ENCODE results near the gene ANAPC7. TPM values are rescaled to one million over a fixed set of nuclear protein-coding genes. Genes with fewer than 3 reads are reported as not detected.

The ANAPC7 gene
- total RNA-seq, 1 donor, result 16.2 TPM

Other genes with a start within 250 kb of the ANAPC7 start
- gene ATP2A2, start 122.5 kb downstream of the ANAPC7 start, total RNA-seq, result 71.7 TPM
- 635 TPM for gene ARPC3, start 46.6 kb upstream of the ANAPC7 start, total RNA-seq
- gene GPN3, start 64.5 kb upstream of the ANAPC7 start, total RNA-seq, result 3.6 TPM
- gene FAM216A, start 65.1 kb upstream of the ANAPC7 start, total RNA-seq, result 9.0 TPM
- 46.0 TPM for gene VPS29, start 98.4 kb upstream of the ANAPC7 start, total RNA-seq
- 0.94 TPM for gene RAD9B, start 98.6 kb upstream of the ANAPC7 start, total RNA-seq
- gene PPTC7, start 179.6 kb upstream of the ANAPC7 start, total RNA-seq, result 56.8 TPM
- 7.9 TPM for gene TCTN1, start 210.4 kb upstream of the ANAPC7 start, total RNA-seq

All from mononuclear cell (primary cell).